Natural killer cell (primary cell): ENCODE measurements around the gene AKAP13. TPM values are rescaled to one million over a fixed set of nuclear protein-coding genes. Genes with fewer than 3 reads are reported as not detected.
A peak's percentile ranks its signal among the peaks of the same experiment; 100 is the strongest.

Experiments used
- ATAC-seq, 3 donors: fragments of 150-1000 bp in 2 of 3; fragments of 200-7000 bp in 1 of 3; cut with Tn5 transposase; 1 replicate in 1 of 3; 2 replicates in 2 of 3; pipeline ENCODE4 v1.10.0; 2021; ENCODE audit warnings: mild to moderate bottlenecking in 2 of 3, moderate library complexity in 2 of 3
- DNase-seq, 2 donors: peaks; one replicate each; pipeline versions ENCODE4 v3.0.0 to v3.0.0-alpha.2; 2013 to 2021; ENCODE audit warnings: mixed read lengths in 1 of 2
- H3K27ac ChIP-seq: one replicate; pipeline ENCODE4 v1.5.1; 2013; ENCODE audit warnings: mild to moderate bottlenecking, low read length
- H3K27me3 ChIP-seq: one replicate; pipeline ENCODE4 v1.6.1; 2013; ENCODE audit warnings: low read length; ENCODE audit not compliant: control insufficient read depth, insufficient read depth
- H3K36me3 ChIP-seq: one replicate; pipeline ENCODE4 v1.6.1; 2013; ENCODE audit warnings: low read length; ENCODE audit not compliant: control insufficient read depth, insufficient read depth
- H3K4me1 ChIP-seq: one replicate; pipeline ENCODE4 v1.6.1; 2013; ENCODE audit warnings: low read length; ENCODE audit not compliant: control insufficient read depth, insufficient read depth
- H3K4me3 ChIP-seq: one replicate; pipeline ENCODE4 v1.5.1; 2013; ENCODE audit warnings: low read length
- H3K9me3 ChIP-seq: one replicate; pipeline ENCODE4 v1.6.1; 2013; ENCODE audit warnings: low read length; ENCODE audit not compliant: control insufficient read depth, insufficient read depth
- H3K27ac Mint-ChIP-seq, 2 donors: one replicate each; pipeline ENCODE4 v1.8.0; 2022; ENCODE audit warnings: mild to moderate bottlenecking in 2 of 2, mixed read lengths in 2 of 2, moderate library complexity in 1 of 2
- H3K27me3 Mint-ChIP-seq, 2 donors: one replicate each; pipeline ENCODE4 v1.8.0; 2022; ENCODE audit warnings: low read depth in 2 of 2, mixed read lengths in 2 of 2
- H3K36me3 Mint-ChIP-seq: one replicate; pipeline ENCODE4 v1.8.0; 2022; ENCODE audit warnings: mixed read lengths
- H3K4me1 Mint-ChIP-seq, 2 donors: one replicate each; pipeline ENCODE4 v1.8.0; 2022; ENCODE audit warnings: mixed read lengths in 2 of 2
- H3K4me3 Mint-ChIP-seq: one replicate; pipeline ENCODE4 v1.8.0; 2022; ENCODE audit warnings: mild to moderate bottlenecking, moderate library complexity, mixed read lengths
- H3K9me3 Mint-ChIP-seq, 2 donors: one replicate each; pipeline ENCODE4 v1.8.0; 2022; ENCODE audit warnings: mixed read lengths in 2 of 2
- CTCF ChIP-seq: fragments of 200-600 bp; IDR thresholded peaks from one replicate; pipeline ENCODE4 v1.8.0; 2022; ENCODE audit warnings: antibody characterized with exemption
- WGBS: methylation state at CpG from one replicate; pipeline ENCODE4 v1.1.7; 2013; ENCODE audit warnings: missing lambda C conversion rate; ENCODE audit not compliant: insufficient coverage; 5-methylcytosine and 5-hydroxymethylcytosine counted together
- intact Hi-C: fragments of 100-400 bp; cut with micrococcal nuclease; formaldehyde crosslinking; loops from one replicate; pipeline ENCODE4 v1.14.2; 2022
- total RNA-seq, 4 donors: library from RNA; stranded (reverse); fragments of 120-200 nt in 1 of 4; gene quantifications; one replicate each; pipeline versions ENCODE4 v1.2.3 to v1.2.4, GENCODE V29; 2013 to 2022

Gene AKAP13
- total RNA-seq, 3 donors from 2014 or later (not counting 1 experiment from before 2014, with no cell fraction given) = 573 to 661 (median 647) TPM

- peak overlapping the region; percentile 67 for H3K27ac ChIP-seq
- H3K9me3 ChIP-seq = no peaks in the 10 kb centered on the region
- intact Hi-C loops = no loop called here
- no peaks in the 10 kb centered on the region for H3K27me3 ChIP-seq
- ATAC-seq (no peak), DNase-seq (no peak)
- H3K36me3 ChIP-seq = no peaks in the 10 kb centered on the region
- H3K9me3 Mint-ChIP-seq = peaks cover 2 to 4% of the 10 kb centered on the region in 2 donors
- peaks cover 5% of the 10 kb centered on the region for H3K36me3 Mint-ChIP-seq
- H3K27ac Mint-ChIP-seq = no peak overlapping the region
- H3K4me3 ChIP-seq = no peak overlapping the region
- no CpG with 5 or more reads among the region's 3 CpGs for WGBS
- H3K27me3 Mint-ChIP-seq = no peaks in the 10 kb centered on the region
- peaks cover 38 to 43% of the 10 kb centered on the region in 2 donors for H3K4me1 Mint-ChIP-seq
- peaks cover 10% of the 10 kb centered on the region for H3K4me1 ChIP-seq
- no peak for TF ChIP-seq CTCF
- no peak overlapping the region for H3K4me3 Mint-ChIP-seq
Measured at GRCh38 chr15:85456798-85457197, 76.4 kb downstream of the AKAP13 start.

- no peak for DNase-seq
- H3K4me1 Mint-ChIP-seq = peaks cover 32 to 37% of the 10 kb centered on the region in 2 donors
- Histone ChIP-seq H3K9me3 (no peaks in the 10 kb centered on the region), H3K36me3 (no peaks in the 10 kb centered on the region), H3K4me3 (no peak overlapping the region), H3K27me3 (no peaks in the 10 kb centered on the region), H3K27ac (peak overlapping the region; percentile 67), H3K4me1 (peaks cover 10% of the 10 kb centered on the region)
- no peak for ATAC-seq
- intact Hi-C loops = no loop called here
- H3K27ac Mint-ChIP-seq = no peak overlapping the region
- H3K4me3 Mint-ChIP-seq = no peak overlapping the region
- no peaks in the 10 kb centered on the region for H3K27me3 Mint-ChIP-seq
- TF ChIP-seq CTCF = no peak
- no peaks in the 10 kb centered on the region for H3K36me3 Mint-ChIP-seq
- WGBS = 91% methylated on average over 8 of the region's 8 CpGs
- H3K9me3 Mint-ChIP-seq = no peaks in the 10 kb centered on the region
Measured at GRCh38 chr15:85457392-85457968, 77.1 kb downstream of the AKAP13 start.

- H3K4me3 ChIP-seq = no peak overlapping the region
- H3K9me3 ChIP-seq = no peaks in the 10 kb centered on the region
- ATAC-seq (no peak), DNase-seq (no peak)
- H3K27me3 Mint-ChIP-seq = no peaks in the 10 kb centered on the region
- H3K27ac Mint-ChIP-seq = no peak overlapping the region
- TF ChIP-seq CTCF = no peak
- WGBS = 82% methylated on average over 2 of the region's 2 CpGs
- H3K36me3 ChIP-seq = no peaks in the 10 kb centered on the region
- H3K36me3 Mint-ChIP-seq = no peaks in the 10 kb centered on the region
- no peak overlapping the region for H3K27ac ChIP-seq
- H3K4me1 Mint-ChIP-seq = peaks cover 29 to 40% of the 10 kb centered on the region in 2 donors
- H3K4me3 Mint-ChIP-seq = no peak overlapping the region
- H3K4me1 ChIP-seq = peaks cover 4% of the 10 kb centered on the region
- H3K9me3 Mint-ChIP-seq = no peaks in the 10 kb centered on the region
- intact Hi-C loops = no loop called here
- no peaks in the 10 kb centered on the region for H3K27me3 ChIP-seq
Measured at GRCh38 chr15:85458764-85459163, 78.4 kb downstream of the AKAP13 start.

- Histone ChIP-seq H3K4me1 (no peaks in the 10 kb centered on the region), H3K4me3 (no peak overlapping the region), H3K27ac (no peak overlapping the region), H3K9me3 (no peaks in the 10 kb centered on the region), H3K36me3 (no peaks in the 10 kb centered on the region), H3K27me3 (no peaks in the 10 kb centered on the region)
- Mint-ChIP-seq H3K36me3 (no peaks in the 10 kb centered on the region), H3K9me3 (no peaks in the 10 kb centered on the region), H3K27ac (no peak overlapping the region), H3K4me1 (peaks cover 28 to 37% of the 10 kb centered on the region in 2 donors), H3K27me3 (no peaks in the 10 kb centered on the region), H3K4me3 (no peak overlapping the region)
- no peak for ATAC-seq
- intact Hi-C loops = no loop called here
- no peak for TF ChIP-seq CTCF
- DNase-seq = no peak
Measured at GRCh38 chr15:85462029-85462428, 81.6 kb downstream of the AKAP13 start.
